ENCODE data around the gene MAP3K6.

- no peak for TF ChIP-seq PHB2 (IDR thresholded peaks at IDR 0.05; ENCODE audit: partially characterized antibody)
- no peak for TF ChIP-seq THRA (CRISPR knock-in tag; IDR thresholded peaks at IDR 0.05; ENCODE audit: borderline replicate concordance)
- no peak for TF ChIP-seq ZHX1 (CRISPR knock-in tag; IDR thresholded peaks at IDR 0.05; ENCODE audit: low read depth)
- TF ChIP-seq ZNF747 (CRISPR knock-in tag; IDR thresholded peaks at IDR 0.05; ENCODE audit: borderline replicate concordance): no peak
- TF ChIP-seq ZNF766 (CRISPR knock-in tag; IDR thresholded peaks at IDR 0.05; ENCODE audit: borderline replicate concordance): no peak
- TF ChIP-seq JUNB (CRISPR knock-in tag; IDR thresholded peaks at IDR 0.05; ENCODE audit: borderline replicate concordance): no peak
Observed at GRCh38 chr1:27366113-27366410, 699 bp downstream of the MAP3K6 start.
